PC-3 (cell line): ENCODE measurements around the gene SRGAP2.
"Not testable (repeated sequence)": the region's sequence is repeated elsewhere in the genome, so short reads cannot be mapped to it uniquely, and the experiment has no call there.

ENCODE experiments used
- EZH2 ChIP-seq: fragments of 300-600 bp; sonication (generic); IDR thresholded peaks from one replicate; pipeline ENCODE4 v1.6.1; 2017; ENCODE audit warnings: antibody characterized with exemption, mild to moderate bottlenecking, low read length; ENCODE audit not compliant: unreplicated experiment
- EZH2phosphoT487 ChIP-seq: fragments of 300-600 bp; sonication (generic); IDR thresholded peaks from 2 replicates; pipeline ENCODE4 v1.6.1; 2018; ENCODE audit warnings: mild to moderate bottlenecking, antibody characterized with exemption, low read length, borderline replicate concordance
- TF ChIP-seq, protein P1 (sequence below): fragments of 300-600 bp; sonication (generic); conservative IDR thresholded peaks from 2 replicates; pipeline ENCODE4 v1.5.1; 2017; ENCODE audit warnings: antibody characterized with exemption, low read depth, mild to moderate bottlenecking, low read length

DNA sequence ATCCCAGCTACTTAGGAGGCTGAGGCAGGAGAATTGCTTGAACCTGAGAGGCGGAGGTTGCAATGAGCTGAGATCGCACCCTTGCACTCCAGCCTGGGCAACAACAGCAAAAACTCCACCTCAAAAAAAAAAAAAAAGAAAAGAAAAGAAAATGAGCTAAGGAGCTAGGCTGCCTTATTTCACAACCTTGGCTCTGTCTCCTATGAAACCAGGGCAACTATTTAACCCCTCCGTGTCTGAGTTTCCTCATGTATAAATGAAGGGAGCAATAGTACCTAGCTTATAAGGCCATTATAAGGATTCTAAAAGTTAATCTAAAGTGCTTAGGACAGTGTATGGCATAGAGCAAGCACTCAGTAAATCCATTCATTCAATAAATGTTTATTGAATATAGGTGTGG, 33.5 kb upstream of the SRGAP2 start:
- TF ChIP-seq, protein P1, sequence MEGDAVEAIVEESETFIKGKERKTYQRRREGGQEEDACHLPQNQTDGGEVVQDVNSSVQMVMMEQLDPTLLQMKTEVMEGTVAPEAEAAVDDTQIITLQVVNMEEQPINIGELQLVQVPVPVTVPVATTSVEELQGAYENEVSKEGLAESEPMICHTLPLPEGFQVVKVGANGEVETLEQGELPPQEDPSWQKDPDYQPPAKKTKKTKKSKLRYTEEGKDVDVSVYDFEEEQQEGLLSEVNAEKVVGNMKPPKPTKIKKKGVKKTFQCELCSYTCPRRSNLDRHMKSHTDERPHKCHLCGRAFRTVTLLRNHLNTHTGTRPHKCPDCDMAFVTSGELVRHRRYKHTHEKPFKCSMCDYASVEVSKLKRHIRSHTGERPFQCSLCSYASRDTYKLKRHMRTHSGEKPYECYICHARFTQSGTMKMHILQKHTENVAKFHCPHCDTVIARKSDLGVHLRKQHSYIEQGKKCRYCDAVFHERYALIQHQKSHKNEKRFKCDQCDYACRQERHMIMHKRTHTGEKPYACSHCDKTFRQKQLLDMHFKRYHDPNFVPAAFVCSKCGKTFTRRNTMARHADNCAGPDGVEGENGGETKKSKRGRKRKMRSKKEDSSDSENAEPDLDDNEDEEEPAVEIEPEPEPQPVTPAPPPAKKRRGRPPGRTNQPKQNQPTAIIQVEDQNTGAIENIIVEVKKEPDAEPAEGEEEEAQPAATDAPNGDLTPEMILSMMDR, result not testable (repeated sequence)
- not testable (repeated sequence) for TF ChIP-seq EZH2phosphoT487, EZH2
